ENCODE data around the gene MRTFA. TPM values are rescaled to one million over a fixed set of nuclear protein-coding genes. Genes with fewer than 3 reads are reported as not detected.
"Not testable (repeated sequence)": the region's sequence is repeated elsewhere in the genome, so short reads cannot be mapped to it uniquely, and the experiment has no call there.

Gene MRTFA
- total RNA-seq, 4 donors from 2014 or later, result 36.3 to 98.2 (median 78.1) TPM

- Histone ChIP-seq H3K4me3 (no peak overlapping the region), H3K27me3 (peaks cover 0 to 5% of the 10 kb centered on the region in 2 donors)
Observed at GRCh38 chr22:40679964-40680818, 43.7 kb upstream of the MRTFA start.

DNA sequence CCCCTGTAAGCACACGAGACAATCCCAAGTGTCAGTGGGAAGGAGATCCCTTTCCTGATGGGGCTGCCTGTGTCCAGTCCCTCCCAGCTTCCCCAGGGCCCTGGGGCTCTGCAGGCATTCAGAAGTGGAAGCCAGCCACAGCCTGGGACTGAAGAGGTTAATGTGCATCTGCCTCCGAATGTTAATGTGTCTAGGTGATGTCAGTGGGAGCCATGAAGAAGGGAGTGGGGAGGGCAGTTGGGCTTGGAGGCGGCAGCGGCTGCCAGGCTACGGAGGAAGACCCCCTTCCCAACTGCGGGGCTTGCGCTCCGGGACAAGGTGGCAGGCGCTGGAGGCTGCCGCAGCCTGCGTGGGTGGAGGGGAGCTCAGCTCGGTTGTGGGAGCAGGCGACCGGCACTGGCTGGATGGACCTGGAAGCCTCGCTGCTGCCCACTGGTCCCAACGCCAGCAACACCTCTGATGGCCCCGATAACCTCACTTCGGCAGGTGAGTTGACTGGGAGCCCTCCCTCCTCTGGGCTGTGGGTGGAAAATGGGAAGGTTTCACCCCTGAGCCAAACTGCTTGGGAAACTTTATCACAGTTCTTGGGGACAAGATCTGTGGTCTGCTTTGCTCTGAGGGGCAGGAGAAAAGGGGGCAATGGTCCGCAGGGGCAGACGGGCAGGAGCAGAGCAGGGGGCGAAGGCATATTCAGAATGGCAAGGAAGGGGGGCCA, 42.9 kb upstream of the MRTFA start, which contains the start of gene MCHR1:
Gene MCHR1 (plus strand): TSS at position 236 of the 715 bp plus-strand sequence. CDS start 169 bp downstream, at position 405.
- Histone ChIP-seq H3K27me3 (peaks cover 0 to 5% of the 10 kb centered on the region in 2 donors), H3K27ac (no peak within 1 kb of the TSS), H3K36me3 (no peaks in the 10 kb centered on the region), H3K4me3 (no peak within 1 kb of the TSS), H3K9me3 (no peaks in the 10 kb centered on the region), H3K4me1 (peaks cover 0 to 8% (median 0%) of the 10 kb centered on the region in 4 donors)
- TF ChIP-seq, protein P1, sequence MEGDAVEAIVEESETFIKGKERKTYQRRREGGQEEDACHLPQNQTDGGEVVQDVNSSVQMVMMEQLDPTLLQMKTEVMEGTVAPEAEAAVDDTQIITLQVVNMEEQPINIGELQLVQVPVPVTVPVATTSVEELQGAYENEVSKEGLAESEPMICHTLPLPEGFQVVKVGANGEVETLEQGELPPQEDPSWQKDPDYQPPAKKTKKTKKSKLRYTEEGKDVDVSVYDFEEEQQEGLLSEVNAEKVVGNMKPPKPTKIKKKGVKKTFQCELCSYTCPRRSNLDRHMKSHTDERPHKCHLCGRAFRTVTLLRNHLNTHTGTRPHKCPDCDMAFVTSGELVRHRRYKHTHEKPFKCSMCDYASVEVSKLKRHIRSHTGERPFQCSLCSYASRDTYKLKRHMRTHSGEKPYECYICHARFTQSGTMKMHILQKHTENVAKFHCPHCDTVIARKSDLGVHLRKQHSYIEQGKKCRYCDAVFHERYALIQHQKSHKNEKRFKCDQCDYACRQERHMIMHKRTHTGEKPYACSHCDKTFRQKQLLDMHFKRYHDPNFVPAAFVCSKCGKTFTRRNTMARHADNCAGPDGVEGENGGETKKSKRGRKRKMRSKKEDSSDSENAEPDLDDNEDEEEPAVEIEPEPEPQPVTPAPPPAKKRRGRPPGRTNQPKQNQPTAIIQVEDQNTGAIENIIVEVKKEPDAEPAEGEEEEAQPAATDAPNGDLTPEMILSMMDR (IDR thresholded peaks at IDR 0.05), result no peak
- TF ChIP-seq POLR2A (IDR thresholded peaks at IDR 0.05), result no peak
- no peak for DNase-seq

More at GRCh38 chr22:40679964-40680818, 43.7 kb upstream of the MRTFA start:
- no peaks in the 10 kb centered on the region for H3K9me3 ChIP-seq
- no peaks in the 10 kb centered on the region for H3K36me3 ChIP-seq
- no peak for DNase-seq
- no peak for TF ChIP-seq POLR2A (IDR thresholded peaks at IDR 0.05)
- TF ChIP-seq, protein P1 (IDR thresholded peaks at IDR 0.05), result no peak
- peaks cover 0 to 8% (median 0%) of the 10 kb centered on the region in 4 donors for H3K4me1 ChIP-seq
- no peak overlapping the region for H3K27ac ChIP-seq

- Histone ChIP-seq H3K4me1 (peaks cover 0 to 8% (median 0%) of the 10 kb centered on the region in 4 donors), H3K36me3 (no peaks in the 10 kb centered on the region), H3K27me3 (peaks cover 0 to 5% of the 10 kb centered on the region in 2 donors), H3K4me3 (no peak overlapping the region), H3K27ac (no peak overlapping the region), H3K9me3 (no peaks in the 10 kb centered on the region)
- TF ChIP-seq POLR2A (IDR thresholded peaks at IDR 0.05), result no peak
- TF ChIP-seq, protein P1 (IDR thresholded peaks at IDR 0.05), result no peak
- DNase-seq, result no peak
Observed at GRCh38 chr22:40678493-40679248, 42.2 kb upstream of the MRTFA start.

DNA sequence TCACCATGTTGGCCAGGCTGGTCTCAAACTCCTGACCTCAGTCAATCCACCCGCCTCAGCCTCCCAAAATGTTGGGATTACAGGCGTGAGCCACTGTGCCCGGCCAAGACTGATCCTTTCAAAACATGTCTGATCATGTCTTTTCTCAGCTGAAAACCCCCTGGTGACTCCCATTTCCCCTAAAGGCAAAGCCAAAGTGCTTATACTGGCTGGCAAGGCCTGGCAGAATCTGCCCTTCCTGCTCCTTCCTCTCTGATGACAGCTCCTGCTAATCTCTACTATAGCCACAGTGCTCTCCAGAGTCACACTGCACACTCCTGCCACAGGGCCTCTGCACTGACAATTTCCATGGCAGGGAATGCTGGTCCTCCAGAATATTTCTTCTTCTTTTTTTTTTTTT, 40.1 kb upstream of the MRTFA start:
- Histone ChIP-seq H3K27me3 (peaks cover 0 to 5% of the 10 kb centered on the region in 2 donors), H3K4me1 (peaks cover 0 to 8% (median 0%) of the 10 kb centered on the region in 4 donors), H3K4me3 (no peak overlapping the region), H3K9me3 (no peaks in the 10 kb centered on the region), H3K36me3 (no peaks in the 10 kb centered on the region), H3K27ac (no peak overlapping the region)
- no peak for DNase-seq
- TF ChIP-seq, protein P1 (IDR thresholded peaks at IDR 0.05), result no peak
- no peak for TF ChIP-seq POLR2A (IDR thresholded peaks at IDR 0.05)

DNA sequence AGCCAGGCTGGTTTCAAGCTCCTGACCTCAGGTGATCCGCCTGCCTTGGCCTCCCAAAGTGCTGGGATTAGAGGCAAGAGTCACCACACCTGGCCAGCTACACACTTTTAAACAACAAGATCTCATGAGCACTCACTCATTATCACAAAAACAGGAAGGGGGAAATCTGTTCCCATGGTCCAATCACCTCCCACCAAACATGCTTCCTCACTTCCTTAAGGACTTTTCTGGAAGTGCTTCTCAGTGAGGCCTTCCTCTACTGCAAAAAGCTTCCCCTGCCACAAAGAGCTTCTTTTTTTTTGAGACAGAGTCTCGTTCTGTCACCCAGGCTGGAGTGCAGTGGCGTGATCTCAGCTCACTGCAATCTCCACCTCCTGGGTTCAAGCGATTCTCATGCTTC, 39.6 kb upstream of the MRTFA start:
- not testable (repeated sequence) for H3K36me3 ChIP-seq

More for the DNA sequence above, 39.6 kb upstream of the MRTFA start:
- H3K4me3 ChIP-seq, H3K27ac ChIP-seq, DNase-seq, H3K4me1 ChIP-seq, H3K27me3 ChIP-seq, H3K9me3 ChIP-seq: not testable (repeated sequence)
